CD4-positive, alpha-beta T cell treated with Interleukin-4 for 4 hours (primary cell): ENCODE data around the gene RPS3.
A peak's percentile ranks its signal among the peaks of the same experiment; 100 is the strongest.

ENCODE experiments used
- DNase-seq: peaks from one replicate; pipeline ENCODE4 v3.0.0-alpha.2; 2020

Gene RPS3

DNA sequence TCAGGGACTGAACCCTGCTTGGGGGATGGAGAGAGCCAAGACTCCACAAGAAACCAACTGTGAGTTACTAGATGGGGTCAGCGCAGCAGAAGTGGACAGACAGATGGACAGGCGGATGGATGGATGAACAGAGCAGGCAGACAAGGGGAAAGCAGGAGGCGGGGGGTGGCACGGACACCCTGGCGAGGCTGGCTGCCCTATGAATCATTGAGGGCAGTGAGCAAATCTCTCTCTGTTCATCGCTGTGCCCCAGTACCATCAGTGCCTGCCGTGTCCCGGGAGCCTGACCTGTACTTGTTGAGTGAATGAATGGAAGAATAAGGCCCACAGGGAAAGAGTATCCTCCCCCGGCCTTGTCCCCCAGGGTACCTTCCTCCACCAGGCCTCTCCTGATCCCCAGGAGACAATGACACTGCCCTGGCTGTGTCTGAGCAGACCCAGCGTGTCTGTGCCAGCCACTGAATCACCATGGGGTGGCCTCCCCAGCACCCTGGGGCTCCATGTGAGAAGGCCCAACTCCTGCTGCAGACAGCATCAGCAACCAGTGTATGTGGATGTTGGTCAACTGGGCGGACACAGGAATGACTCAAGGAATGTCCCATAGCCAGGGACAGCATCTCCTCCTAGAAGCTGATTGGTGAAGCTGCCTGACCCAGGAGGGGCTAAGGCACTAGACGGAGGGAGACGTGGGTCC, 38.8 kb downstream of the RPS3 start:
- no peak for DNase-seq

DNA sequence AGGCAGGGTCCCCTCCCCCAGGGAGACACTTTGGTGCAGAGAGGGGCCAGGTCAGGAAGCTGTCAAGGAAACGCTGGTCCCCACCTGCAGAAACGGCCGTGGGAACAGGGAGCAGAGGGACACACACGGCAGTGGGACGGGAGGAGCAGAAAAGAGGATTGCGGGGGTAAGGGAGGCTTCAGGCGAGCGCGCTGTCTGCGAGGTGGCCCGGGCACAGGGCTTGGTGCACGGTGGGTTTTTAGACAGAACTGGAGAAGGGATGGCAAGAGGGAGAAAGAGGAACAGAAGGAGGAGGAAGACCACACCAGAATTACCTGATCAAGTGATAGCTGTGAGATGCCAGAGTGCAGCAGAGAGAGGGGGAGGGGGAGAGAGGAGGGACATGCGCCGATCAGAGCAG, 39.7 kb downstream of the RPS3 start:
- DNase-seq = no peak

DNA sequence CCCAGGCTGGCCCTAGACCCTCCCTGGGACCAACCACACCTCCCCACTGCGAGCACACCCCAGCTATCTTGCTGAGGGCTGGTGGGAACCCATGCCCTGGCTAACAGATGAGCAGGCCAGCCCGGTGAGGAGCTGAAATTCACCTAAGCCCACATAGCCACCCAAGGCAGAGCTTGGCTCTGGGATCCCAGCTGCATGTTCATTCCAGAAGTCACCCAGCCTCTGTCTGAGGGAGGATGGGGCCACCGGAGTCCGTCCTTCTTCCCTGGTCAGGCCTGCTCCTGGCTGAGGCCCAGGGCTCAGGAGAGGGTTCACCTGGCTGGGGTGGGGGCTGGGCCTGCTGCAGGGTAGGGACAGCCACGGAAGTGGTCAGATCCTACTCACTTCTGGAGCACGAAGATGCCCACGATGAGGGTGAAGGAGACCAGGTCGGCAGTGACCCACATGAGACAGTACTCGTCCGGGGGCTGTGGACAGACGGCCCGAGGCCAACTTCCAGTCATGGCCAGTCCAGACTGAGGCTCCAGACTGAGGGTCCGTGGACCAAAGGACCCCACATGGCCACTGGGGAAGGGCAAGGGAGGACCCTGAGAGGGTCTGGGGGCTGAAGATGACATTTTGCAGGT, 40.3 kb downstream of the RPS3 start:
- DNase-seq = no peak

DNA sequence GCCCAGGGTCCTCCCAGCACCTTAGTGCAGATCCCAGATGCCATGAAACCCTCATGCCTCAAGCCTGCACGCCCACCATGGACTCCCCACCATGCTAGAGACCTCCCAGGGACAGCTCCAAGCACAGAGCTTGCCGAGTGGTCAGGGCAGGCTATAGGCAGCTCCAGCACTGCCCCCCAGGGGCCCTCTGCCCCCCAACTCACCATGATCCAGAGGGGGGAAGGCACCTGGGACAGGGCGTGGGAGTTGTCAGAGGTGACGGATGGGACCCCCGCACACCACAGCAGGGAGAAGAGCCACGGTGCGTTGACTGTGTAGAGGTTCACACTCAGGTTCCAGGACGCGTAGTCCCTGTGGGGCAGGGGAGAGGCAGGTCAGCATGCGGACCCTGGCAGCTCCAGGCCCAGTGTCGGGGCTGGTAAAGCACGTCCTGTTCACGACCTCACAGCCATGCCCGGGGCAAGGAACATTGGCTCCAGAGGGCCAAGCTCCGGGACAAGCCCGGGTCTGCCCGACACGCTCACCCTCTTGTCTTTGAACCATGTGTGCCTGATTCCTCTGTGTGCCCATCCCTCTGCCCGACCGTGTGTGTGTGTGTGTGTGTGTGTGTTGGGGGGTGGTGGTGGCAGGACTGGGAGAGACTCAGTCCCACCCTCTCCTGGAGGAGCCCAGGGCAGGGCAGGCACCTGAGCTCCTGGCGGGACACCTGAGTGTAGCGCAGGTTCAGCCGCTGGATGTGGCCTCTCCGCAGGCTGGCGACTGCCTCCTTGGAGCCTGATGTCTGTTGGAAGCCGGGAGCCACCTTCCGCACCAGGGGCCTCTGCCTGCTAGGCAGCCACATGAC, 41.9 kb downstream of the RPS3 start:
- no peak for DNase-seq

DNA sequence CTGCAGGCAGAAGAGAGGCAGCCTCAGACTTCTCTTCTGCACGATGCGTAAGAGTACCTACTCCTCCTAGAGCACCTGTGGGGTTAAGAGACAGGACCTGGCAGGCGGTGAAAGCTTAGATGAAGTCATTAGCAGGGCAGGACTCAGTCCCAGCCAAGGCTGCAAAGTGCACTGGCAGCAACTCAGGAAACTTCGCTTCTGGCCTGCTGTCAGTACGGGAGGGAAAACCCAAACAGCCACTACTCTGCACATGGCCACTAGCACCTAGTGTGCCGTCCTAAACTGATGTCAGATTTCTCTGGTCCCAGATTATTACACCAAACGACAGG, 42.5 kb downstream of the RPS3 start:
- no peak for DNase-seq

DNA sequence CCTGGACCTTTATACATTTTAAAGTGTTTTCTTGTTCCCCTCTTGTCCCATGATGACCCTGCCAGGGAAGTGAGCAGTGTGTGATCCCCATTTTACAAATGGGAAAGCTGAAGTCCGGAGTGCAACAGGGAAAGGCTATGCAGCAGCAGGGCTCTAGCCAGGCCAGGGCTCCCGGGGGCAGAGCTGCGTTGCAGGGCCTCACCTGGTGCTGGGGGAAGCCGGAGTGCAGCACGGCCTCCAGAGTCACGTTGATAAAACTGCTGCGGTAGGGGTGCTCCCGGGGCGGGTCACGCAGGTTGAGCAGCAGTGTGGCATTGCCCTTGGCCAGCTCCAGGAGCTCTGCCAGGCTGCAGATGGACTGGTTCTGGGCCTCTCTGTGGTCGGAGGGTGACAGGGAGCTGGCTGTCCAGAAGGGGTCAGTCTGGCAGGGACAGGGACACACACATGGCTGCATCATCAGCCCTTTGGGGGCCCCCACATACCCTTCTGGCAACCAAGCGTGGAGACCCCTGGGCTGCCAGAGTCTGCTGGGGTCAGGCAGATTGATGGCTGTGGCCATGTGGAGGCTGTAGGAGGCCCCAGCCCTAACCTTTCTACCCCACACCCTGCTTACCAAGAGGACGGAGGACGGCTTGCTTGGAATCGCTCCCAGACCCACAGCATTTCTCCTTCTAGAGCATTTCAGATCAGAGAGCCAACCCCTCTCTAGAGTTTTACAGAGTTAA, 43.0 kb downstream of the RPS3 start:
- DNase-seq = no peak

DNA sequence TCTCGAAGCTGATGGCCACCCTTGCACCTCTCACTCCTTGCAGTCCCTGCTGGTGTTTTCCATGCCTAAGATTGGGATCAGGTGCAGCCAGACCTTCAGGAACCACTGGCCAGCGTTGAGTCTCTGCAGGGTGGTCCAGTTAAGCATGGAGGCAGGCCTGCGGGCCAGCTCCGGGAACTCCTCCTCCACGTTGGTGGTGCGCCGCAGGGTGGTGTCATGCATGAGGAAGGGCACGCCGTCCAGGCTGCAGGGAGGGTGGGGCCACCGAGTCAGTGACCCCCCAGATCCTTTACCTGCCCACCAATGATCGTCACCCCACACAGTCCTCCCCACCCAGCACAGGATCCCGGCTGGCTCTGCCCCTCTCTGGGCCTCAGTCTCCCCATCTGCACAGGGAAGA, 43.7 kb downstream of the RPS3 start:
- no peak for DNase-seq

DNA sequence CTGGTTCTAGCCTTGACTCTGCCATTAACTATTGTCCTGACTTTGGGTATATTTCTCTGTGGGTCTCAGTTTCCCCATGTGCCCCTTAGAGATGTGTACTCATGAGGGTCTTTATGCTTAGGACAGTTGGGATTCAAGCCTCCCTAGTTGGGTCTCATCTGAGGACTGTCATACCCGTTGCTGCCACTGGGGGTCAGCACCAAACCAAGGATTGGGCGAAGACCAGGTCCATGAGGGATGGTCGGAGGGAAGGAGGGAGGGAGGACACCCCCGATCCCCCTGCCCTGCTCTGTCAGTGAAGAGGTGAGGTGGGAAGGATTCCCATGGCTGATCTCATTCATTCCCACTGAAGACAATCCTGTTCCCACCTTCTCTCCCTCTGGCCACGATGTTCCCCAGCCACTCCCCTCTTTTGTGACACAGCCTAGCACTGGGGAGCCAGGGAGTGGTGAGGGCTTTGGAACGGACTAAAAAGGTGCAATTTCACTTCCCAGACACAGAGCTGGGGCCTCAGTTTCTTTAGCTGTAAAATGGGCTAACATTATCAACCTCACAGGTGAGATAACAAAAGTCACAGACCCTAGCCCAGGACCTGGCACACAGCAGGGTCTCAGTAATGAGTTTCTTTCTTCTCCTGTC, 46.1 kb downstream of the RPS3 start:
- peak; percentile 64 for DNase-seq

DNA sequence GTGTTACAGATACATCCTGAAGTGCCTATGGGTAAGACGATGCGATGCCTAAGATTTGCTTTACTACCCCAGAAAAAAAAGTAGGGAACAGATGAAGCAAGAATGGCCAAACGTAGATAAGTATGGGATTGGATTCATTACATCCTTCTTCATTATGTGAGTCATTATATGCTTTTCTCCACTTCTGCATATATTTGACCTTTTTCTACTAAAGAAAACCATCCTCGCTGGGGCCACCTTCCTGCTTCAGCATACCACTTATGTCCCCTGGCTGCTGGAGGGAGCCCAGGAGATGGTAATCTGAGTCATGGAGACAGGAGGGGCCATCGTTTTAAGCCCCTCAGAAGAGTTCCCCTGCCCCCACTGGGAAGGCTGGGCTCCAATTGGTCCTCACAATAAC, 48.1 kb downstream of the RPS3 start:
- no peak for DNase-seq

DNA sequence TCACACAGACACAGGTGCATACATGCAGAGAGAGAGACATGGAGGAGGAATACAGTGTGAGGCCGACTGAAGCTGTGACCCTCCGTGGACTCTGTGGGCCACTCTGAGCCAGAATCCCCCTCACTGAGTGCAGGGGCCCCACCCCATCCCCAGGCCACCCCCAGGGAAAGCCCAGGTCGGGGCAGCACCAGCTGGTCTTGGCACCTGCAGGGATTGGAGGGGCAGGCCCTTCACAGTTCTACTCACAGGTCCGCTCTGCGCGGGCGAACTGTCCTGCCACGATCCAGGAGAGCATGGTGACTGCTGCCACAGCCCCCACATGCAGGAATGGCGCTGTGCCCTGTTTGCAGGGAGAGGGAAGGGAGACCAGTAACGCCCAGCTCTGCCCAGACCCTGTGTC, 50.0 kb downstream of the RPS3 start:
- no peak for DNase-seq

DNA sequence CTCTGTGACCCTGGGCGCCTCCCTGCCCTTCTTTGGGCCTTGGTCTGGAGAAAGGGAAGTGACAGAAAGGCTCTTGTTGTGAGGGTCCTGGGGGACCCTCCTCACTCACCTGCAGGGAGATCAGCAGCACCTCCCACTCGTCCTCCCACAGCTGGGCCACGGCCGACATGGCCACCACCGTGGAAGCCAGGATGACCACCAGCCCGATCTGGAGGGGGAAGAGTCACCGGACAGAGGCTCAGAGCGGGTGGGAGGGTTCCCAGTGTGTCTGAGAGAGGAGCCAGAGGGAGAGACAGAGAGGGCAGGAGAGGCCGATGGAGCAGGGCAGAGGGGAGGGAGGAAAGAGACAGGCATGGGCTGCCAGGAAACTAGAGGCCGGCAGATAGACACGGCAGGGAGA, 50.5 kb downstream of the RPS3 start:
- DNase-seq = no peak

DNA sequence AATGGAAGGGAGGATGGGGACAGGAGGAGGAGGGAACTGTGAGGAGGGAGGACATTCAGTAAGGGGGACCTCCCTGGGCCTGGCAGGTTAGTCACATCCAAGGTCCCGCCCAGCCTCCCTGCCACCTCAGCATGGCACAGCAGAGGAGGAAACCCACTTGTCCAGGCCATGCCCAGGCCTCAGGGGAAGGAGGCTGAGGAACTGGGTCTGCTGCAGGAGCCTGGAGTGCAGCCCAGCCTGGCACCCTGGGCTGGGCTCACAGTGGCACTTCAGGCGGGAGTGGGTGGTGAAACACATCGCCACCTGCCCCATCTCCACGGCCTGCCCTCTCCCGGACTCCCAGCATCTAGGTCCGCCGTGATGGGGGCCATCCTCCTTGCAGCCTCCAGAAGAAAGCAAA, 50.9 kb downstream of the RPS3 start:
- DNase-seq = no peak

DNA sequence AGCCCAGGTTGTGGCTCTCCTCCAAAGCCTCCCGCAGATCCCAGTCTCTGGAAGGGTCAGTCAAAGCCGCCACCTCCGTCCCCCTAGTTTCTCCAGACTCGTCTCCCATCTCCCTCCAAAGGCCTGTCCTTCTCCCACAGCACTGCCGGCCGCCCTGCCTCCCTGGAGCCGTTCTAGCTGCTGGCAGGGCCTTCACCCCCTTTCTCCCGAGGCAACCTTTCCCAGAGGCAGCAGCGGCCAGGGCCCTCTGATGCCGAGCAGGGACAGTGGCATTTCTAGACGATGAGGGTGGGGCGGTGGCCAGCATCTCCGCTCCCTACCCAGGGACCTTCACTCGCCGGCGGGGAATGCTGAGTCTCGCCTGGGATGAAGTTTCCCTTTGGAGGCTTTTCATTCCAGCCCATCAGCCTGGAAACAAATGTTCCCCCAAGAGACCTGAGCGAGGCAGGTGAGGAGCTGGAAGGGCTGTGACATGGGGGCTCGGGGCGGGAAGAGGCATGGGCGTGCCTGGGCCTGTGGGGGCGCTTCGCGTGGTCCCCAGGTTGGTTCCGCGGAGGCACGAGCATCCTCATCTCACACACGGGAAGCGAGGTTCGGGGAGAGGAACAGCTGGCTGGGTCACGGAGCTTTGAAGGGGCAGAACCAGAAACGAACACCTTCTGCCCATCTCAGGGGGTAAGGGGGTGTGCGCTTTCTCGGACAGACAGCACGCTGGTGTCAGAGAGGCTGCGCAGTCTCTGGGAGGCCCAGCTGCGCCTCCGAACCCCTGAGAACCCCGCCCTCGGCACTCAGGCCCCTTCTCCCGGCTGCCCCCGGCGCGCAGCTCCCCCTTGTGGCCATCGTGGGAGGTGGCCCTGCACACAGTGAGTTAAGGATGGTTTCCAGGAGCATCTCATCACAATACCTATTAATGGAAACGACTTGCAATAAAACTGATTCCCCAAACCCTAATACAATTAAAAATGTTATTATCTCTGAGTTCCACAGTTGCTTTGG, 51.8 kb downstream of the RPS3 start:
- DNase-seq = no peak

DNA sequence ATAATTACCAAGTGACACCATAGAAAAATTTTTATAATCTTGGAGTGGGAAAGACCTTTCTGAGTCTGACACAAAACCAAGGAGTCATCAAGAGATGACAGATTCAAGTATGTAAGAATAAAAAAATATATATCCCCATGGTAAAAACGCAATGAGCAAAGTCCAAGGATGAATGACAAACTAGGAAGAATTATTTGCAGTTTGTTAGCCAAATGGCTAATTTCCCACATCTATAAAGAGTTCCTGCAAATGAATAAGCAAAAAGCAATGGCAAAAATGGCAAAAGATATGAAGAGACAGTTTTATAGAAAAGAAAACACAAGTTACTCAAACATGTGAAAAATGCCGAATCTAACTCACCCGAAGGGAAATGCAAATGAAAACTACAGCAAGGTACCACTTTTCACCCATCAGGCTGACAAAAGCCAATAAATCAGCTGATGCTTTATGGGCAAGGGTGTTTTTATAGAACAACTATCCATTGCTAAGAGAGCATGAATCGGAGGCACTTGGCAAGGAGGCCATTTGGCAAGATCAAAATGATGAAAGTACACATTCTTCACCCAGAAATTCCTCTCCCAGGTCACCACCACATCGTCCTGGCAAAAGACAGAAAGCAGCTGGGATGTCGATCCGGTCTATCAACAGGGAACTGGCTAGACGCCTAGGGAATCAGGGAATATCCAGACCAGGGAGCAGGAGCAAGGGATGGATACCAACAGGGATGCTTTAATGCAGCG, 54.8 kb downstream of the RPS3 start:
- DNase-seq = no peak

DNA sequence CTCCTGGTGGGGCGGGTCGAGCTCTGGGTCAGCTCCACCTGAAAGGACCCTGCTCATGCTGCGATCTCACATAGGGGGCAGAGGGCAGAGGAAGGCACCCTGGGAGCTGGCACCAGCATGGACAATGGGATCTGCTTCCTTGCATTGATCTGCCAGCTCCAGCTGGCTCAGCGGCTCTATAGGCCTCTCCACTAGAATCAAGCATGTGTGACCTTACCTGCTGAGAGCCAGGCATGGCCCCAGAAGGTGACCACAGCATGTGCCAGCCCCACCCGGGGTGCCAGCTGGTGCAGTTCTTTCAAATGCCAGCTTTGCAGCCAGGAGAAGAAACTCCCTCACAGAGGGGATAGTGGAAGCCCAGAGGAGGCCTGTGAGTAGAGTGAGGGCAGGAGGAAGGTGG, 55.7 kb downstream of the RPS3 start:
- no peak for DNase-seq
